Activated CD4-positive, alpha-beta T cell treated with anti-CD3 and anti-CD28 coated beads for 36 hours (primary cell): ENCODE data around the gene FOLR3. TPM values are rescaled to one million over a fixed set of nuclear protein-coding genes. Genes with fewer than 3 reads are reported as not detected.
"Not testable (repeated sequence)": the region's sequence is repeated elsewhere in the genome, so short reads cannot be mapped to it uniquely, and the experiment has no call there.

Source experiments
- ATAC-seq: fragments of 200-7000 bp; cut with Tn5 transposase; one replicate; pipeline ENCODE4 v1.10.0; 2021; ENCODE audit warnings: mild to moderate bottlenecking, moderate library complexity
- CTCF ChIA-PET: fragments of 350-600 bp; sonication (Branson Sonifier 250); formaldehyde crosslinking; loops from one replicate; lab custom pipeline; 2021; ENCODE audit warnings: antibody characterized with exemption; lab: Charles Lee
- POLR2A ChIA-PET: fragments of 350-600 bp; sonication (Branson Sonifier 250); formaldehyde crosslinking; loops from one replicate; lab custom pipeline; 2021; ENCODE audit warnings: antibody characterized with exemption, inconsistent platforms; lab: Charles Lee
- DNase-seq: peaks from one replicate; pipeline ENCODE4 v3.0.0-alpha.2; 2020
- H3K27ac Mint-ChIP-seq: one replicate; pipeline ENCODE4 v1.8.0; 2021; ENCODE audit warnings: mixed read lengths
- H3K27me3 Mint-ChIP-seq: one replicate; pipeline ENCODE4 v1.8.0; 2021; ENCODE audit warnings: mixed read lengths
- H3K36me3 Mint-ChIP-seq: one replicate; pipeline ENCODE4 v1.8.0; 2021; ENCODE audit warnings: low read depth, mixed read lengths
- H3K4me1 Mint-ChIP-seq: one replicate; pipeline ENCODE4 v1.8.0; 2021; ENCODE audit warnings: mixed read lengths
- H3K4me3 Mint-ChIP-seq: one replicate; pipeline ENCODE4 v1.8.0; 2021; ENCODE audit warnings: mild to moderate bottlenecking, moderate library complexity, mixed read lengths
- H3K9me3 Mint-ChIP-seq: one replicate; pipeline ENCODE4 v1.8.0; 2021; ENCODE audit warnings: low read depth, mixed read lengths
- intact Hi-C, 2 experiments: fragments of 100-400 bp; cut with DNase I in 1 of 2; cut with micrococcal nuclease in 1 of 2; formaldehyde crosslinking; loops; one replicate each; pipeline versions ENCODE4 v1.14.2 to v1.15.1; 2022 to 2024; cut with DNase I, micrococcal nuclease
- total RNA-seq, 2 experiments: library from RNA; stranded (reverse); gene quantifications; one replicate each; pipeline ENCODE4 v1.2.3, GENCODE V29; 2021

The FOLR3 gene
- total RNA-seq, 2 experiments from 2014 or later: not detected

DNA sequence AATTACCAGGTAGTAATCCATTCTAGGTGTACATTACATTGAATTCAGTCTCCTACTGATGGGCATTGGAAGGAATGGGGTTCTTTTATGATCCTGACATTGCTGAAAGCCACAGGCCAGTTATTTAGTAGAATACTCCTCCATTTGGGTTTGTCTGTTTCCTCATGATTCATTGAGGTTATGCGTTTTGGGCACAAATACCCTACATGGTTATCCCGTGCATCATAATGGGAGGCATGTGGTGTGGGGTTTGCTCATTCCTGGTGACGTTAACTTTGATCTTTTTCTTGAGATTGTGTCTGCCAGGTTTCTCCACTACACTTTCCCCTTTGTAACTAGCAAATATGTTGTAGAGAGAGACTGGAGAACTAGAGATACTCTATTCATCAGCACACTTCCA lies 5.5 kb downstream of the FOLR3 start:
- Mint-ChIP-seq H3K36me3 (no peaks in the 10 kb centered on the region), H3K4me1 (peaks cover 16% of the 10 kb centered on the region), H3K27ac (no peak overlapping the region), H3K9me3 (no peaks in the 10 kb centered on the region), H3K27me3 (peaks cover 14% of the 10 kb centered on the region), H3K4me3 (no peak overlapping the region)
- ATAC-seq (peak; percentile 87), DNase-seq (peak; percentile 62)
- CTCF ChIA-PET: interaction anchor here (0.6 to 1.4 kb wide), 5 partner anchors 56 to 1097 kb away, joined by 3 to 6 read pairs (median 4); no protein-coding TSS in a partner anchor
- intact Hi-C loops: loop anchor here (2.0 to 5.0 kb wide), 4 partner anchors 28 to 164 kb away; partner anchors contain the start of genes ANAPC15 (in 1 of the 2), INPPL1 (in 1 of the 2) and LAMTOR1 (in 1 of the 2)
- POLR2A ChIA-PET: no interaction called here

DNA sequence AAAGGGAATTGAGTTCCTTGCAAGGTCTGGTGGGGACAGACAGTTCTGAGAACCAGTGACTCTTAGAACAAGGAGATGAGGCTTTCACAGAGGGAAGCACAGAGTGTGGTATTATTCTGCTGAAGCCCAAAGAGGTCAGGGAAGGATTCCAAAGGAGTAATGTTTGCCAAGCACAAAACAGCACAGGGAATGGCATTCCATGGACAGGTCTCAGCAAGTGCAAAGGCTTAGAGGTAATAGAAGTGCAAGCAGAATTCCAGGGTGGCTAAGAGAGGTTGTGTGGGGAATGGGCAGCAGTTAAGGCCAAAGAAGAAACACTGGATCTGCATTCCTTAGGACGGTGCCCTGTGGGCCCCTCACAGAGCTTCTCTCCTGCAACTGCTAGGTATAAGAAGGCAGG lies 6.6 kb downstream of the FOLR3 start:
- intact Hi-C loops: loop anchor here (5.0 kb wide), 2 partner anchors 80 to 165 kb away; partner anchors contain the start of gene INPPL1 (in 1 of the 2)
- H3K4me3 Mint-ChIP-seq, H3K9me3 Mint-ChIP-seq, H3K36me3 Mint-ChIP-seq, H3K27ac Mint-ChIP-seq, ATAC-seq, POLR2A ChIA-PET, DNase-seq: not testable (repeated sequence)
- Mint-ChIP-seq H3K4me1 (peaks cover 14% of the 10 kb centered on the region), H3K27me3 (peaks cover 14% of the 10 kb centered on the region)
- CTCF ChIA-PET: interaction anchor here (1.0 kb wide), 1 partner anchor 165 kb away, joined by 4 read pairs; no protein-coding TSS in a partner anchor

DNA sequence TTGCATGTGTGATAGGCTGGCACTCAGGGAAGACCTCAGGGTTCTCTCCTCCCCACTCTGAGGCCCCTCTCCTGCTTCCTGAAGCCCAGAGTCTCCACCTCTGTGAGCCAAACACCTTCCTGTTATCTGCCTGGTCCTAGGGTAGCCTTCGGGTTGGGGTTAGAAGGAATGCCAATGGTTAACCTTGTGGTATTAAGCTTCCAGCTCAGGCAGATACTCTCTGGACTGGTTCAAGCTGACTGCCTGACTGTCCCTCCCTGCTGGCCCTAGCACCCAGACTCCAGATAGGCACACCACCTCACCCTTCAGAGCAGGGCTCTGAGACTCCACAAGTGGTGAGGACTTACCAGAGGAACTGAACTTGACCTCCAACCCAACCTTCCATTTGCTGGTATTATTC lies 7.0 kb downstream of the FOLR3 start:
- ChIA-PET CTCF (interaction anchor here (1.3 to 3.2 kb wide), 5 partner anchors 13 to 96 kb away, joined by 5 to 19 read pairs (median 12); no protein-coding TSS in a partner anchor), POLR2A (interaction anchor here (0.5 kb wide), 1 partner anchor 1185 kb away, joined by 3 read pairs; no protein-coding TSS in a partner anchor)
- intact Hi-C loops: loop anchor here (5.0 kb wide), 2 partner anchors 80 to 165 kb away; partner anchors contain the start of gene INPPL1 (in 1 of the 2)
- not testable (repeated sequence) for H3K36me3 Mint-ChIP-seq, ATAC-seq, H3K4me3 Mint-ChIP-seq, DNase-seq, H3K27ac Mint-ChIP-seq, H3K9me3 Mint-ChIP-seq
- peaks cover 14% of the 10 kb centered on the region for H3K27me3 Mint-ChIP-seq
- peaks cover 14% of the 10 kb centered on the region for H3K4me1 Mint-ChIP-seq

DNA sequence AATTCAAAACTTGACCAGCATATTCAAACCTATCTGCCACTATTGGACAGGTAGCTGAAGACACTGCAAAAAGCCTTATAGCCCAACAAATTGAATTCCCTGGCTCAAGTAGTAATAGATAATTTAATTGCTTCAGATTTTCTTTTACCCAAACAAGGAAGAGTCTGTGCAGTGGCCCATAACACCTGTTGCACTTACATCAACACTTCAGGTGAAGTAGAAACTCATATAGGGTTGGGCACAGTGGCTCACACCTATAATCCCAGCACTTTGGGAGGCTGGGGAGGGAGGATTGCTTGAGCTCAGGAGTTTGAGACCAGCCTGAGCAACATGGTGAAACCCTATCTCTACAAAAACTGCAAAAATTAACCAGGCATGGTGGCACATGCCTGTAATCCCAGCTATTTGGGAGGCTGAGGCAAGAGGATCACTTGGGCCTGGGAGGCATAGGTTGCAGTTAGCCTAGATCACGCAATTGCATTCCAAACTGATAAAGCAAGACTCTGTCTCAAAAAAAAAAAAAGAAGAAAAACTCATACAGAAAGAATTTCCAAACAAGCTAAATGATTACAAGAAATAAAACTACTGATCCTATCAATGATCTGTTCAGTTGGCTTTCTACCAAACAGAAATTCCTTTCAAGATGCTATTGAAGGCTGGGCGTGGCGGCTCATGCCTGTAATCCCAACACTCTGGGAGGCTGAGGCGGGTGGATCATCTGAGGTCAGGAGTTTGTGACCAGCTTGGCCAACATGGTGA lies 9.5 kb downstream of the FOLR3 start:
- intact Hi-C loops: loop anchor here (1.0 to 5.0 kb wide), 5 partner anchors 50 to 168 kb away; partner anchors contain the start of gene INPPL1 (in 1 of the 2)
- H3K27ac Mint-ChIP-seq: no peak overlapping the region

DNA sequence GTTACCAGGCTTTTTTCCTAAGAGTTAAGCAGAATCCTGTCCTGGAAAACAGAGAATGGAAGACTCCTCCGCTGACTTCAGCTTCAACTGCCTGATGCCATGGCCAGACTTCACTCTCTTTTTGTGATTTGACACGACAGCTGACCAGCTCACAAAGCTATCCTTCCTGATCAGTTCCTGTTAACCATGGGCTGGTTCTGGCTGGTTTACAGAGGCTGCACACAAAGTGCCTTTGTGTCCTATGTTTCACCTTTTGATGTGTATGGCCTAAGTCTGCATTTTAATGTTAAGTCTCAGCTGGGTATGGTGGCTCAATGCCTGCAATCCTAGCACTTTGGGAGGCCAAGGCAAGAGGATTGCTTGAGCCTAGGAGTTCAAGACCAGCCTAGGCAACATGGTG lies 11.1 kb downstream of the FOLR3 start:
- POLR2A ChIA-PET: no interaction called here

More for the DNA sequence above, 9.5 kb downstream of the FOLR3 start:
- CTCF ChIA-PET: interaction anchor here (0.6 to 3.2 kb wide), 31 partner anchors 8 to 286 kb away, joined by 3 to 40 read pairs (median 5); partner anchors contain the start of gene TOMT
- POLR2A ChIA-PET: interaction anchor here (1.1 kb wide), 1 partner anchor 32 kb away, joined by 3 read pairs; the partner anchor contains the start of gene ANAPC15
- Mint-ChIP-seq H3K4me1 (peaks cover 11% of the 10 kb centered on the region), H3K36me3 (no peaks in the 10 kb centered on the region), H3K4me3 (no peak overlapping the region), H3K9me3 (no peaks in the 10 kb centered on the region), H3K27me3 (peaks cover 11% of the 10 kb centered on the region)
- ATAC-seq: no peak
- no peak for DNase-seq

DNA sequence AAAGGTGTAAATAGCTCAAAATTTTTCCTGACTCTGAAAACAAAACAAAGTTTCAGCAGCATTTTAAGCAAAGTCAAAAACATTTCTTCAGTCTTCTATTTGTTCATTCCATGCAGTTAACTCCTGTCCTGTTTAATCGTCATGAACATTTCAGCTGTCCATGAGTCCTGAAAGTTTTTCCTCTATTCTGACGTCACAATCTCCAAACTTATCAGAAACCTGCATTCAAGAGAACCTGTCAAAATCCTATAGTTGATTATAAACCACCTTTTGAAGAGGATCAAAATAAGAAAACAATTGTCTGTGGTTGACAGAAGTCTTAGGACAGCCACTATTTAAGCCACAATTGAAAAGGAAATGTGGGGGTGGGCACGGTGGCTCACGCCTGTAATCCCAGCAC lies 15.4 kb downstream of the FOLR3 start:
- ATAC-seq: no peak
- POLR2A ChIA-PET: no interaction called here

More for the DNA sequence above, 11.1 kb downstream of the FOLR3 start:
- Mint-ChIP-seq H3K27me3 (peaks cover 10% of the 10 kb centered on the region), H3K4me3 (no peak overlapping the region), H3K4me1 (peaks cover 2% of the 10 kb centered on the region), H3K36me3 (no peaks in the 10 kb centered on the region), H3K27ac (no peak overlapping the region), H3K9me3 (no peaks in the 10 kb centered on the region)
- ATAC-seq: no peak
- CTCF ChIA-PET: interaction anchor here (0.6 to 1.5 kb wide), 4 partner anchors 10 to 122 kb away, joined by 3 to 4 read pairs (median 3); no protein-coding TSS in a partner anchor
- intact Hi-C loops: no loop called here
- DNase-seq: no peak

DNA sequence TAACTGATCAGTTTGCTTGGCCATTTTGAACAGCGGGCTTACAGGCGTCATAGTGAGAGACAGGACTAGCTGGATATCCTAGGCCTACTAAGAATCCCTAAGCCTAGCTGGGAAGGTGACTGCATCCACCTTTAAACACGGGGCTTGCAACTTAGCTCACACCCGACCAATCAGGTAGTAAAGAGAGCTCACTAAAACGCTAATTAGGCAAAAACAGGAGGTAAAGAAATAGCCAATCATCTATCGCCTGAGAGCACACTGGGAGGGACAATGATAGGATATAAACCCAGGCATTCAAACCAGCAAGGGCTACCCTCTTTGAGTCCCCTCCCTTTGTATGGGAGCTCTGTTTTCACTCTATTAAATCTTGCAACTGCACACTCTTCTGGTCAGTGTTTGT lies 18.3 kb downstream of the FOLR3 start:
- H3K27me3 Mint-ChIP-seq, H3K4me3 Mint-ChIP-seq, intact Hi-C loops, DNase-seq, ATAC-seq, H3K36me3 Mint-ChIP-seq, H3K4me1 Mint-ChIP-seq, H3K27ac Mint-ChIP-seq, H3K9me3 Mint-ChIP-seq, POLR2A ChIA-PET: not testable (repeated sequence)
- CTCF ChIA-PET: interaction anchor here (1.2 to 3.1 kb wide), 3 partner anchors 10 to 318 kb away, joined by 4 to 19 read pairs (median 12); no protein-coding TSS in a partner anchor

More for the DNA sequence above, 15.4 kb downstream of the FOLR3 start:
- CTCF ChIA-PET: interaction anchor here (0.7 kb wide), 1 partner anchor 125 kb away, joined by 3 read pairs; no protein-coding TSS in a partner anchor
- Mint-ChIP-seq H3K4me3 (no peak overlapping the region), H3K27ac (no peak overlapping the region), H3K36me3 (no peaks in the 10 kb centered on the region), H3K9me3 (no peaks in the 10 kb centered on the region), H3K4me1 (no peaks in the 10 kb centered on the region), H3K27me3 (peaks cover 4% of the 10 kb centered on the region)
- DNase-seq: no peak
- intact Hi-C loops: no loop called here

- POLR2A ChIA-PET: interaction anchor here (0.6 kb wide), 1 partner anchor 43 kb away, joined by 3 read pairs; no protein-coding TSS in a partner anchor
- Mint-ChIP-seq H3K36me3 (no peaks in the 10 kb centered on the region), H3K4me3 (no peak overlapping the region), H3K9me3 (no peaks in the 10 kb centered on the region), H3K4me1 (no peaks in the 10 kb centered on the region), H3K27ac (no peak overlapping the region), H3K27me3 (peaks cover 7% of the 10 kb centered on the region)
- intact Hi-C loops: no loop called here
- no peak for DNase-seq
- CTCF ChIA-PET: interaction anchor here (0.5 to 3.1 kb wide), 3 partner anchors 11 to 172 kb away, joined by 4 to 19 read pairs (median 4); no protein-coding TSS in a partner anchor
- no peak for ATAC-seq
Measured at GRCh38 chr11:72154816-72155215, 19.3 kb downstream of the FOLR3 start.

- intact Hi-C loops: no loop called here
- Mint-ChIP-seq H3K27ac (no peak overlapping the region), H3K27me3 (peaks cover 13% of the 10 kb centered on the region), H3K36me3 (no peaks in the 10 kb centered on the region), H3K9me3 (no peaks in the 10 kb centered on the region), H3K4me3 (no peak overlapping the region), H3K4me1 (no peaks in the 10 kb centered on the region)
- ChIA-PET CTCF (interaction anchor here (0.9 to 1.7 kb wide), 2 partner anchors 9 to 11 kb away, joined by 4 read pairs; no protein-coding TSS in a partner anchor), POLR2A (no interaction called here)
- ATAC-seq: no peak
- DNase-seq: no peak
Measured at GRCh38 chr11:72155751-72156150, 20.2 kb downstream of the FOLR3 start.

- POLR2A ChIA-PET: interaction anchor here (0.5 kb wide), 1 partner anchor 13 kb away, joined by 3 read pairs; no protein-coding TSS in a partner anchor
Measured at GRCh38 chr11:72157131-72157530, 21.6 kb downstream of the FOLR3 start.

DNA sequence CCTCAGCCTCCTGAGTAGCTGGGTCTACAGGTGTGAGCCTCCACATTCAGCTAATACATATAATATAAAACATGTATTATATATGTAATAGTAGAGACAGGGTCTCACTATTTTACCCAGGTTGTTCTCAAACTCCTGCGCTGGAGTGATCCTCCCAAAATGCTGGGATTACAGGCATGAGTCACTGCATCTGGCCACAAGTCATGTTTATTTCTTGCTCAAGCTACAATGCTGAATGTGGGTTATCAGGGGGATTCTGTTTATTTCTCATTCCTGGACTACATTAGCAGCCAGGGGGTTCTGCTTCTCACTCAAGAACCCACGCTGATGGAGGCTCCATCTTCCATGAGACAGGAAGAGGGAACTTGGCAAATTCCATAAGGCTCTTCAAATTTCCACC lies 24.8 kb downstream of the FOLR3 start:
- H3K9me3 Mint-ChIP-seq: no peaks in the 10 kb centered on the region
- no peak for DNase-seq
- H3K4me1 Mint-ChIP-seq: no peaks in the 10 kb centered on the region
- no peak overlapping the region for H3K27ac Mint-ChIP-seq
- ATAC-seq: no peak
- no peak overlapping the region for H3K4me3 Mint-ChIP-seq
- POLR2A ChIA-PET: no interaction called here
- intact Hi-C loops: no loop called here
- H3K36me3 Mint-ChIP-seq: no peaks in the 10 kb centered on the region
- CTCF ChIA-PET: interaction anchor here (0.7 to 5.0 kb wide), 2 partner anchors 16 to 131 kb away, joined by 3 to 19 read pairs; no protein-coding TSS in a partner anchor
- peaks cover 9% of the 10 kb centered on the region for H3K27me3 Mint-ChIP-seq

More at GRCh38 chr11:72157131-72157530, 21.6 kb downstream of the FOLR3 start:
- CTCF ChIA-PET: interaction anchor here (0.6 to 5.0 kb wide), 4 partner anchors 10 to 184 kb away, joined by 3 to 19 read pairs (median 4); no protein-coding TSS in a partner anchor
- H3K27ac Mint-ChIP-seq: no peak overlapping the region
- intact Hi-C loops: no loop called here
- H3K4me1 Mint-ChIP-seq: no peaks in the 10 kb centered on the region
- no peak overlapping the region for H3K4me3 Mint-ChIP-seq
- no peaks in the 10 kb centered on the region for H3K9me3 Mint-ChIP-seq
- H3K36me3 Mint-ChIP-seq: no peaks in the 10 kb centered on the region
- DNase-seq (no peak), ATAC-seq (no peak)
- H3K27me3 Mint-ChIP-seq: peaks cover 11% of the 10 kb centered on the region
